D721Med (cell line): ENCODE data around the gene LRRC34.

ENCODE experiments used
- DNase-seq: peaks from one replicate; pipeline ENCODE4 v3.0.0; 2011; ENCODE audit warnings: low spot score; ENCODE audit not compliant: insufficient read length
- FAIRE-seq: peaks from 2 replicates; lab custom pipeline; 2011; peaks lifted over from hg19 to GRCh38; lab: Jason Lieb, UNC
- TF ChIP-seq, protein P1 (sequence below): IDR thresholded peaks from 2 replicates; pipeline ENCODE4 v1.5.1; 2012; ENCODE audit warnings: mild to moderate bottlenecking, control low read depth; ENCODE audit not compliant: insufficient read depth; ENCODE audit errors: missing control alignments

The LRRC34 gene

DNA sequence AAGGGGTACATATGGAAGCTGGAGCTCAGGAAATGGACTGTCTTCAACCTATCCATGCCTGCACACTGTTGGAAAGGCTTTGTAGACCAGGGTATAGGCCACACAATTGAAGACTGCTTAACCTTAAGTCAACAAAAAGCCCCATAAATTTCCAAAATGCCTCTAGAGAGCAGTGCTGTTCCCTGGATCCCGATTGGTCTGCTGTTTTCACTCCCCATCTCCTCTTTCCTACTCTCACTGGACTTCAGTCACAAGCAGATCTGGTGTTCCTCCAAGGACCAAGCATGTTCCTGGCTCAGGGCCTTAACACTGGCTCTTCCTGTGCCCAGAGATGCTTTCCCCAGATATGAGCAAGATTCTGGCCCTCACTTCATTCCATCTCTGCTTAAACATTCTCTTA, 22.8 kb upstream of the LRRC34 start:
- TF ChIP-seq, protein P1, sequence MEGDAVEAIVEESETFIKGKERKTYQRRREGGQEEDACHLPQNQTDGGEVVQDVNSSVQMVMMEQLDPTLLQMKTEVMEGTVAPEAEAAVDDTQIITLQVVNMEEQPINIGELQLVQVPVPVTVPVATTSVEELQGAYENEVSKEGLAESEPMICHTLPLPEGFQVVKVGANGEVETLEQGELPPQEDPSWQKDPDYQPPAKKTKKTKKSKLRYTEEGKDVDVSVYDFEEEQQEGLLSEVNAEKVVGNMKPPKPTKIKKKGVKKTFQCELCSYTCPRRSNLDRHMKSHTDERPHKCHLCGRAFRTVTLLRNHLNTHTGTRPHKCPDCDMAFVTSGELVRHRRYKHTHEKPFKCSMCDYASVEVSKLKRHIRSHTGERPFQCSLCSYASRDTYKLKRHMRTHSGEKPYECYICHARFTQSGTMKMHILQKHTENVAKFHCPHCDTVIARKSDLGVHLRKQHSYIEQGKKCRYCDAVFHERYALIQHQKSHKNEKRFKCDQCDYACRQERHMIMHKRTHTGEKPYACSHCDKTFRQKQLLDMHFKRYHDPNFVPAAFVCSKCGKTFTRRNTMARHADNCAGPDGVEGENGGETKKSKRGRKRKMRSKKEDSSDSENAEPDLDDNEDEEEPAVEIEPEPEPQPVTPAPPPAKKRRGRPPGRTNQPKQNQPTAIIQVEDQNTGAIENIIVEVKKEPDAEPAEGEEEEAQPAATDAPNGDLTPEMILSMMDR = no peak
- no peak for FAIRE-seq
- no peak for DNase-seq

DNA sequence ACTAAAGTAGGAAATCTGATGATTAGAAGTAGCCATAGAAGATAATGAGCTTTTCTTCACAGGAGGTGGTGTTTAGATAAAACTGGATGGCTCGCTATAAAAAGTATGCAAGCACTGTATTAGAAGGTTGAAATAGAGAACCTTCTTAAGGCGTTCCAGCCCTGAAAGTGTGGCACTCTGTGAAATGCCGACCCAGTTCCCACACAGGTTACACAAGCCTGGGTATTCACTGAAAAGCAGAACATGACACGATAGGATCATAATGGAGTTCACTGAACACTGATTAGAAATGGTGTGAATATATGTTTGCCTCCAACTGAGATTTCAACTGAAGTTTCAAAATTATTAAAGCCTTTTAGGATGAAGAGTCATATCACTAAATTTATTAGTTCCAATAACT, 15.0 kb upstream of the LRRC34 start:
- TF ChIP-seq, protein P1 = no peak
- DNase-seq = no peak
- FAIRE-seq = no peak

DNA sequence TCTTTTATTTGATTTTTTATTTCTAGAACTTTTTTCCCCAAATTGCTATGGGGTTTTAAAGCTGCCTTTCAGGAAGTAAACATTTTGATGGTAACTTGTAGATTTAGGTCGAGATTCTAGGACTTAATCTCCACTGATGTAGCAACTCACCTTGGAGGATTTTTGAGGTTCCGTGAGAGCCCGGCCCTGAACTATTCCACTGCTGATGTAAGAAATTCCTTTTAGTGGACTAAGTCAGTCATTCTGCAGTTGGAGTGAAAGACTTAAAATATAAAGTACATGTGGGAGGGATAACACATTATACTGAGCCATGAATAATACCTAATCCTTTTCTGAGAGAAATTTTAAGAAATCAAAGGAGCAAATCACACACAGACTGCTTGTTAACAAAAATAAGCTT, 12.6 kb upstream of the LRRC34 start:
- TF ChIP-seq, protein P1 = no peak
- DNase-seq = no peak
- FAIRE-seq = no peak

DNA sequence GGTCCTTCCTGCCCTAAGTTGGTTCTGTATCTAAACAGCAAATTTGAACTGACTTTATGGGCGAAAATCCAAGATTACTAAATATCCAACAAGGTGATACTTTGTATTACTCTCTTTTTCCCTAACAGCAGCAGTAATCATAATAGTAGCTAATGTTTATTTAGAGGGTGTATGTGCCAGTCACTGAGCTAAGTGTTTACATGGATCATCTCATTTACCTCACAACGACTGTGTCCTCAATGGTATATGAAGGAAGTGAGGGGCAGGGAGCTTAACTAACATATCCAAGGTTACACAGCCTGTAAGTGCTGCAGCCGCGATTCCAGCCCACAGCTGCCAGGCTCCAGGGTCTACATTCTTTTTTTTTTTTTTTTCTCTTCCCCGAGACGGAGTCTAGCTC, 10.3 kb upstream of the LRRC34 start:
- DNase-seq (no peak), FAIRE-seq (no peak)
- TF ChIP-seq, protein P1 = no peak

DNA sequence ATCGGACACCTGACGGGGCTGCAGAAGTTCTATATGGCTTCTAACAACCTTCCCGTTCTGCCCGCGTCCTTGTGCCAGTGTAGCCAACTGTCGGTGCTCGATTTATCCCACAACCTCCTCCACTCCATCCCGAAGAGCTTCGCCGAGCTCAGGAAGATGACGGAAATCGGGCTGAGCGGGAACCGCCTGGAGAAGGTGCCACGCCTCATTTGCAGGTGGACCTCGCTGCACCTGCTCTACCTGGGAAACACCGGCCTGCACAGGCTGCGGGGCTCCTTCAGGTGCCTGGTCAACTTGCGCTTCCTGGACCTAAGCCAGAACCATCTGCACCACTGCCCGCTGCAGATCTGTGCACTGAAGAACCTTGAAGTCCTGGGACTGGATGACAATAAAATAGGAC, 9.8 kb upstream of the LRRC34 start:
- no peak for FAIRE-seq
- DNase-seq = no peak
- TF ChIP-seq, protein P1 = no peak

DNA sequence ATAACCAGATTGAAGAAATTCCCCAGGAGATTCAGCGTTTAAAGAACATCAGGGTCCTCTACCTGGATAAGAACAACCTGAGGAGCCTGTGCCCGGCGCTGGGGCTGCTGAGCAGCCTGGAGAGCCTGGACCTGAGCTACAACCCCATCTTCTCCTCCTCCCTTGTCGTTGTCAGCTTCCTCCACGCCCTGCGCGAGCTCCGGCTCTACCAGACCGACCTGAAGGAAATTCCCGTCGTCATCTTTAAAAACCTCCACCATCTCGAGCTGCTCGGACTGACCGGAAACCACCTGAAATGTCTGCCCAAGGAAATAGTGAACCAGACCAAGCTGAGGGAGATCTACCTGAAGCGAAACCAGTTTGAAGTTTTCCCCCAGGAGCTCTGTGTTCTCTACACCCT, 9.4 kb upstream of the LRRC34 start:
- FAIRE-seq (no peak), DNase-seq (no peak)
- TF ChIP-seq, protein P1 = no peak

DNA sequence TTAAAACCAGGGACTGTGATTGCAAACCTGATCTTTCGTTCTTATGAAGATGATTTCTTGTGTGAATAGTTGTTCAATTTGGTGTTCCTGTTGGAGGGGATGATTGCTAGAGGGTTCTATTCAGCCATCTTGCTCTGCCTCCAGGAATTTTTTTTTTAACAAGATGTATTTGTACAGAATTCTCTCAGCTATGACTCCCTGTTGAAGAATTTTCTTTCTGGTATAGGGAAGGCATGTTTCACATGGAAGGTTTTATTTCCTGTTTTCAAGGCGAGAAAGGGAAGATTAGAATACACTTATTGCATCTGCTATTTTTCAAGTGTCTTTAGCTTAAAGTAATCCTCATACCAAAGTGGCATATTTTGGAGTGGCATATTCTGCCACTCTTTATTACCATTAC, 5.6 kb upstream of the LRRC34 start:
- FAIRE-seq = no peak
- TF ChIP-seq, protein P1 = no peak
- DNase-seq = no peak
